GM18858 (cell line): Measurements from ENCODE around the gene TAB3.

Source experiments
- ATAC-seq: cut with Tn5 transposase; IDR thresholded peaks from one replicate; pipeline ENCODE4 v1.9.1; 2021; ENCODE audit not compliant: unreplicated experiment

The TAB3 gene

DNA sequence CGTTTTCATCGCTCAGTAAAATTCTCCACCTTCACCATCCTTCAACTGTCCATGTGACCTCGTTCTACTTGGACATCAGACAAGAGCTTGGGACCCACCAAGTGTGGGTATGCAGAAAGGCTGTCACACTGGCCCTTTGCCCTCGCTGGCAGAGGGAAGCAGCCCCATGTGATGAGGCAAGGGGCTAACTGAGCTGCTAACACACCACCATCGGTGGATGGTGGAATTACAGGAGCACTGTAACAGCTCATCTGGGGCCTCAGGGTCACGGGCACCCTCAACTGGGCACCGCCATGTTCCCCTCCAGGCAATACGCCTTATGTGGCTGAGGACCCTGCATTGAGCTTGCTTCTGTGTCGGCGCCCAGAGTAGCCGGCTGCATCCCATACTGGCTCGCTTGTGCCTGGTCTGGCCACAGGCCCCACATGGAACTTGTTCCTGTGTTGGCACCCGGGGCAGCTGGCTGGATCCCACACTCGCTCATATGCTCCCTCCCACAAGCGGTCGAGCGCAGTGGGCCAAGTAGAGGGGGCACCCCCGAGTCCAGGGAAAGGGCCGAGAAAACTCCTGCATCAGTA, 109.5 kb downstream of the TAB3 start:
- no peak for ATAC-seq

DNA sequence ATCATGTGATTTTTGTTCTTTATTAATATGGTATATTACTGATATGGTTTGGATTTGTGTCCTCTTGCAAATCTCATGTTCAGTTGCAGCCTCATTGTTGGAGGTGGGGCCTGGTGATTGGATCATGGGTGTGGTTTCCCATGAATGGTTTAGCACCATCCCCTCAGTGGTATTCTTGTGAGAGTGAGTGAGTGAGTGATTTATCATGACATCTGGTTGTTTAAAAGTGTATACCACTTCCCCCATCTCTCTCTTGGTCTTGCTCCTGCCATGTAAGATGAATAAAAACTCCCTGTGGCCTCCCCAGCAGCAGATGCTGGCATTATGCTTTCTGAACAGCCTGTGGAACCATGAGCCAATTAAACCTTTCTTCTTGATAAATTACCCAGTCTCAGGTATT, 111.5 kb downstream of the TAB3 start:
- ATAC-seq = no peak
